Suprapubic skin (tissue), 4 donors: ENCODE results near the gene LYSMD2.

ENCODE experiments used
- EP300 ChIP-seq: sonication (generic); formaldehyde crosslinking; IDR thresholded peaks from one replicate; pipeline ENCODE4 v1.6.1; 2017; ENCODE audit warnings: antibody characterized with exemption
- POLR2A ChIP-seq, 2 donors: fragments of 450-650 bp; IDR thresholded peaks; one replicate each; pipeline ENCODE4 v1.6.1; 2017; ENCODE audit warnings: antibody characterized with exemption in 2 of 2, mild to moderate bottlenecking in 2 of 2, moderate library complexity in 2 of 2
- POLR2AphosphoS5 ChIP-seq, 3 donors: sonication (generic); formaldehyde crosslinking; IDR thresholded peaks; one replicate each; pipeline ENCODE4 v1.6.1; 2017; ENCODE audit warnings: antibody characterized with exemption in 3 of 3
- TF ChIP-seq, protein P1 (sequence below), 2 donors: fragments of 200-600 bp in 1 of 2; fragments of 450-650 bp in 1 of 2; sonication (generic) in 1 of 2; IDR thresholded peaks; one replicate each; pipeline ENCODE4 v1.5.1; 2016 to 2019; ENCODE audit warnings: antibody characterized with exemption in 2 of 2, mild to moderate bottlenecking in 1 of 2, moderate library complexity in 1 of 2

DNA sequence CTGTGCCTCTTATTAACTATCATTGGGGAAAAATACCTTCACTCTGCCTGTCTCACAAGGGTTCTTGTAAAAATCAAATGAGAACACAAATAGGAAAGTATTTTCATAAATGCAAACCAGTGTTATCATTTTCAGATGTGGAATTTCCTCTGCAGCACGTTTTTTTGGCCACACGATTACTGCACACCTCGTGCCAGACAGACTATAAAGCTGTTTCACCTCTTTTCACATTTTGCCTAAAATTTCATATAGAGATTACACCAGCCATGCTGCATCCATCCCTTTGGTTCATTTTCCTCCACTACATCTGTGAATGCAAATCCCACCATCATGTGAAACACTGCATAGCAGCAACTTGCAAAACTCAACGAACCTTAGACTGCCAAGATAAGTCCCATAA is 12.7 kb upstream of the LYSMD2 start:
- TF ChIP-seq, protein P1, sequence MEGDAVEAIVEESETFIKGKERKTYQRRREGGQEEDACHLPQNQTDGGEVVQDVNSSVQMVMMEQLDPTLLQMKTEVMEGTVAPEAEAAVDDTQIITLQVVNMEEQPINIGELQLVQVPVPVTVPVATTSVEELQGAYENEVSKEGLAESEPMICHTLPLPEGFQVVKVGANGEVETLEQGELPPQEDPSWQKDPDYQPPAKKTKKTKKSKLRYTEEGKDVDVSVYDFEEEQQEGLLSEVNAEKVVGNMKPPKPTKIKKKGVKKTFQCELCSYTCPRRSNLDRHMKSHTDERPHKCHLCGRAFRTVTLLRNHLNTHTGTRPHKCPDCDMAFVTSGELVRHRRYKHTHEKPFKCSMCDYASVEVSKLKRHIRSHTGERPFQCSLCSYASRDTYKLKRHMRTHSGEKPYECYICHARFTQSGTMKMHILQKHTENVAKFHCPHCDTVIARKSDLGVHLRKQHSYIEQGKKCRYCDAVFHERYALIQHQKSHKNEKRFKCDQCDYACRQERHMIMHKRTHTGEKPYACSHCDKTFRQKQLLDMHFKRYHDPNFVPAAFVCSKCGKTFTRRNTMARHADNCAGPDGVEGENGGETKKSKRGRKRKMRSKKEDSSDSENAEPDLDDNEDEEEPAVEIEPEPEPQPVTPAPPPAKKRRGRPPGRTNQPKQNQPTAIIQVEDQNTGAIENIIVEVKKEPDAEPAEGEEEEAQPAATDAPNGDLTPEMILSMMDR (IDR thresholded peaks at IDR 0.05), result no peak
- TF ChIP-seq POLR2A (IDR thresholded peaks at IDR 0.05) (no peak), EP300 (no peak), POLR2AphosphoS5 (IDR thresholded peaks at IDR 0.05) (no peak)
